C4-2B (cell line): ENCODE measurements around the gene LRP1B.

Experiments
- H3K27ac ChIP-seq: fragments of 450-650 bp; 2 replicates; pipeline ENCODE4 v1.5.1; 2017
- CTCF ChIP-seq: fragments of 450-650 bp; conservative IDR thresholded peaks from 2 replicates; pipeline ENCODE4 v1.5.1; 2017; ENCODE audit warnings: mild to moderate bottlenecking
- ZFX ChIP-seq: fragments of 450-650 bp; IDR thresholded peaks from 2 replicates; pipeline ENCODE4 v1.6.1; 2017

Gene LRP1B

GRCh38 chr2:141782574-141782973, 348.2 kb downstream of the LRP1B start:
- H3K27ac ChIP-seq: no peak overlapping the region
- TF ChIP-seq ZFX: no peak
- no peak for TF ChIP-seq CTCF

GRCh38 chr2:141778315-141778835, 352.4 kb downstream of the LRP1B start:
- no peak for TF ChIP-seq CTCF
- TF ChIP-seq ZFX: no peak
- no peak overlapping the region for H3K27ac ChIP-seq

GRCh38 chr2:141770530-141770929, 360.3 kb downstream of the LRP1B start:
- H3K27ac ChIP-seq: no peak overlapping the region
- TF ChIP-seq ZFX: no peak

GRCh38 chr2:141767691-141768090, 363.1 kb downstream of the LRP1B start:
- TF ChIP-seq ZFX (no peak), CTCF (no peak)
- no peak overlapping the region for H3K27ac ChIP-seq

GRCh38 chr2:141767051-141767450, 363.8 kb downstream of the LRP1B start:
- TF ChIP-seq CTCF (no peak), ZFX (no peak)
- no peak overlapping the region for H3K27ac ChIP-seq

- no peak for TF ChIP-seq ZFX
- TF ChIP-seq CTCF: no peak
- H3K27ac ChIP-seq: no peak overlapping the region
Measured at GRCh38 chr2:141766225-141766624, 364.6 kb downstream of the LRP1B start.

GRCh38 chr2:141748616-141749015, 382.2 kb downstream of the LRP1B start:
- H3K27ac ChIP-seq: no peak overlapping the region

More at GRCh38 chr2:141748616-141749015, 382.2 kb downstream of the LRP1B start:
- TF ChIP-seq CTCF: no peak
- TF ChIP-seq ZFX: no peak
